ENCODE results near the gene ASPDH. TPM values are rescaled to one million over a fixed set of nuclear protein-coding genes. Genes with fewer than 3 reads are reported as not detected.

Gene ASPDH
- total and polyA plus RNA-seq, 2 of the 13 experiments (the other 11 are each of a cell fraction or from before 2014, with no cell fraction given), result 2.2 to 3.3 TPM

DNA sequence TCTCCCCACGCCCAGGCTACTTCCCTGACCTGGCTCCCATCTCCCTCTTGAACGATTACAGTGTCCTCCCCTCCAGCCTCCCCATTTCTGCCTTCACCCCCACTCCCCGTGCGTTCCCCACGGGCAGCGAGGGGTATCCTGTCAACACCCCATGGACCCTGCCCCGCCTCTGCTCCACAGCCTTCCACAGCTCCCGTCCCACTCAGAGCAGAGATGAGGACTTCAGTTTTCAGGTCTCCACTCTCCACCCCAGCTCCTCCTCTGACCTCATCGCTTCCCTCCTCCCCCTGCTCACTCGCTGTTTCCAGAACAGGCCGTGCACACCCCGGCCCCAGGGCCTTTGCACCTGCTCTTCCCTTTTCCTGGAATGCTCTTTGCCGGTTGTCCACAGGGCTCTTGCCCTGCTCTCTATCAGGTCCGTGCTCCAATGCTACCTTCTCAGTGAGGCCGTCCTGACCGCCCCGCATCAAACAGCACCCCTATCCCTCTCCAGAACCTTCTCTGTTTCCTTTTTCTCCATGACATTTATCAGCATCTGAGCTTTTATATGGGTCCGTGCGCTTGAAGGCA, 39.5 kb upstream of the ASPDH start:
- CTCF ChIA-PET (ENCODE audit: low intra/inter-chr PET ratio, low total read pairs), result no interaction called here
- Histone ChIP-seq H3K79me2 (ENCODE audit: insufficient read depth, low read length) (no peaks in the 10 kb centered on the region), H3K36me3 (replicated peaks in 1 of 2; ENCODE audit: control insufficient read depth in 1 of 2, insufficient read depth in 2 of 2, low read length in 2 of 2) (no peaks in the 10 kb centered on the region), H3K27ac (ENCODE audit: extremely low read length, insufficient read depth, low read length) (no peak overlapping the region), H3K9ac (ENCODE audit: insufficient read depth, low read depth, low read length) (no peak overlapping the region), H3K4me2 (ENCODE audit: low read depth, low read length) (no peak overlapping the region), H3K9me3 (ENCODE audit: low read length) (no peaks in the 10 kb centered on the region), H3K27me3 (ENCODE audit: control insufficient read depth in 1 of 2, insufficient read depth in 2 of 2, low read length in 2 of 2) (peaks cover 4 to 33% of the 10 kb centered on the region in 2 experiments; a peak in 4 of 5 replicates), H3K4me1 (ENCODE audit: insufficient read depth, low read length) (peaks cover 13% of the 10 kb centered on the region), H3K4me3 (replicated peaks in 1 of 3; ENCODE audit: insufficient read depth in 1 of 3, low read depth in 2 of 3, low read length in 3 of 3) (no peak overlapping the region), H2AFZ (ENCODE audit: low read length) (no peak overlapping the region), H4K20me1 (ENCODE audit: insufficient read depth, low read length) (no peaks in the 10 kb centered on the region)
- intact Hi-C loops (cut with micrococcal nuclease; ENCODE audit: unreplicated experiment) (no loop called here), in situ Hi-C loops (cut with HindIII; ENCODE audit: extremely low pct_ligation_motif_present, low pct_unique_long_range_greater_than_20kb) (no loop called here)
- 27% methylated on average over 19 of the region's 19 CpGs for WGBS (ENCODE audit: low lambda C conversion rate)
- ATAC-seq (no peak), DNase-seq (ENCODE audit: low spot score) (no peak), FAIRE-seq (no peak)
- POLR2A ChIA-PET, result no interaction called here
- BruUV-seq (replicated peaks), result no TSS peak
- TF ChIP-seq TSC22D2 (CRISPR knock-in tag; IDR thresholded peaks at IDR 0.05; ENCODE audit: borderline replicate concordance) (no peak), DNMT1 (CRISPR knock-in tag; IDR thresholded peaks at IDR 0.05) (no peak), ZNF747 (CRISPR knock-in tag; IDR thresholded peaks at IDR 0.05; ENCODE audit: borderline replicate concordance) (no peak), RERE (CRISPR knock-in tag; IDR thresholded peaks at IDR 0.05; ENCODE audit: low read depth) (no peak), ZNF816 (CRISPR knock-in tag; IDR thresholded peaks at IDR 0.05; ENCODE audit: borderline replicate concordance) (no peak), AGO2 (optimal IDR thresholded peaks at IDR 0.05; ENCODE audit: low read depth, low read length) (no peak), ZNF878 (CRISPR knock-in tag; IDR thresholded peaks at IDR 0.05) (no peak), ZNF891 (CRISPR knock-in tag; IDR thresholded peaks at IDR 0.05) (no peak), HHEX (CRISPR knock-in tag; IDR thresholded peaks at IDR 0.05) (no peak), RXRB (CRISPR knock-in tag; IDR thresholded peaks at IDR 0.05; ENCODE audit: borderline replicate concordance) (no peak), GZF1 (CRISPR knock-in tag; IDR thresholded peaks at IDR 0.05) (no peak)
- TF ChIP-seq, protein P1, sequence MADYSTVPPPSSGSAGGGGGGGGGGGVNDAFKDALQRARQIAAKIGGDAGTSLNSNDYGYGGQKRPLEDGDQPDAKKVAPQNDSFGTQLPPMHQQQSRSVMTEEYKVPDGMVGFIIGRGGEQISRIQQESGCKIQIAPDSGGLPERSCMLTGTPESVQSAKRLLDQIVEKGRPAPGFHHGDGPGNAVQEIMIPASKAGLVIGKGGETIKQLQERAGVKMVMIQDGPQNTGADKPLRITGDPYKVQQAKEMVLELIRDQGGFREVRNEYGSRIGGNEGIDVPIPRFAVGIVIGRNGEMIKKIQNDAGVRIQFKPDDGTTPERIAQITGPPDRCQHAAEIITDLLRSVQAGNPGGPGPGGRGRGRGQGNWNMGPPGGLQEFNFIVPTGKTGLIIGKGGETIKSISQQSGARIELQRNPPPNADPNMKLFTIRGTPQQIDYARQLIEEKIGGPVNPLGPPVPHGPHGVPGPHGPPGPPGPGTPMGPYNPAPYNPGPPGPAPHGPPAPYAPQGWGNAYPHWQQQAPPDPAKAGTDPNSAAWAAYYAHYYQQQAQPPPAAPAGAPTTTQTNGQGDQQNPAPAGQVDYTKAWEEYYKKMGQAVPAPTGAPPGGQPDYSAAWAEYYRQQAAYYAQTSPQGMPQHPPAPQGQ (CRISPR knock-in tag; IDR thresholded peaks at IDR 0.05; ENCODE audit: borderline replicate concordance), result no peak
- TF ChIP-seq, protein P2, sequence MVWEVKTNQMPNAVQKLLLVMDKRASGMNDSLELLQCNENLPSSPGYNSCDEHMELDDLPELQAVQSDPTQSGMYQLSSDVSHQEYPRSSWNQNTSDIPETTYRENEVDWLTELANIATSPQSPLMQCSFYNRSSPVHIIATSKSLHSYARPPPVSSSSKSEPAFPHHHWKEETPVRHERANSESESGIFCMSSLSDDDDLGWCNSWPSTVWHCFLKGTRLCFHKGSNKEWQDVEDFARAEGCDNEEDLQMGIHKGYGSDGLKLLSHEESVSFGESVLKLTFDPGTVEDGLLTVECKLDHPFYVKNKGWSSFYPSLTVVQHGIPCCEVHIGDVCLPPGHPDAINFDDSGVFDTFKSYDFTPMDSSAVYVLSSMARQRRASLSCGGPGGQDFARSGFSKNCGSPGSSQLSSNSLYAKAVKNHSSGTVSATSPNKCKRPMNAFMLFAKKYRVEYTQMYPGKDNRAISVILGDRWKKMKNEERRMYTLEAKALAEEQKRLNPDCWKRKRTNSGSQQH (CRISPR knock-in tag; IDR thresholded peaks at IDR 0.05; ENCODE audit: low read depth), result no peak
- TF ChIP-seq, protein P3, sequence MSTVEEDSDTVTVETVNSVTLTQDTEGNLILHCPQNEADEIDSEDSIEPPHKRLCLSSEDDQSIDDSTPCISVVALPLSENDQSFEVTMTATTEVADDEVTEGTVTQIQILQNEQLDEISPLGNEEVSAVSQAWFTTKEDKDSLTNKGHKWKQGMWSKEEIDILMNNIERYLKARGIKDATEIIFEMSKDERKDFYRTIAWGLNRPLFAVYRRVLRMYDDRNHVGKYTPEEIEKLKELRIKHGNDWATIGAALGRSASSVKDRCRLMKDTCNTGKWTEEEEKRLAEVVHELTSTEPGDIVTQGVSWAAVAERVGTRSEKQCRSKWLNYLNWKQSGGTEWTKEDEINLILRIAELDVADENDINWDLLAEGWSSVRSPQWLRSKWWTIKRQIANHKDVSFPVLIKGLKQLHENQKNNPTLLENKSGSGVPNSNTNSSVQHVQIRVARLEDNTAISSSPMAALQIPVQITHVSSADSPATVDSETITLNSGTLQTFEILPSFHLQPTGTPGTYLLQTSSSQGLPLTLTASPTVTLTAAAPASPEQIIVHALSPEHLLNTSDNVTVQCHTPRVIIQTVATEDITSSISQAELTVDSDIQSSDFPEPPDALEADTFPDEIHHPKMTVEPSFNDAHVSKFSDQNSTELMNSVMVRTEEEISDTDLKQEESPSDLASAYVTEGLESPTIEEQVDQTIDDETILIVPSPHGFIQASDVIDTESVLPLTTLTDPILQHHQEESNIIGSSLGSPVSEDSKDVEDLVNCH (CRISPR knock-in tag; IDR thresholded peaks at IDR 0.05), result no peak
